Common myeloid progenitor, CD34-positive (primary cell): ENCODE data around the gene SCAPER.
"Not testable (repeated sequence)": the region's sequence is repeated elsewhere in the genome, so short reads cannot be mapped to it uniquely, and the experiment has no call there.

Experiments used
- CTCF ChIA-PET: fragments of 350-600 bp; sonication (Branson Sonifier 250); formaldehyde crosslinking; loops from one replicate; lab custom pipeline; 2021; ENCODE audit warnings: antibody characterized with exemption; lab: Charles Lee
- POLR2A ChIA-PET: fragments of 350-600 bp; sonication (Branson Sonifier 250); formaldehyde crosslinking; loops from one replicate; lab custom pipeline; 2021; ENCODE audit warnings: antibody characterized with exemption; lab: Charles Lee
- DNase-seq, 3 donors: peaks; one replicate each; pipeline versions ENCODE4 v3.0.0 to v3.0.0-alpha.2; 2013
- H3K27ac ChIP-seq, 2 experiments: 1 replicate in 1 of 2; 2 replicates in 1 of 2; pipeline ENCODE4 v1.7.0; 2013; ENCODE audit warnings: inconsistent platforms in 2 of 2, low read length in 2 of 2, mild to moderate bottlenecking in 2 of 2, low read depth in 1 of 2, moderate library complexity in 1 of 2; ENCODE audit not compliant: severe bottlenecking in 2 of 2, insufficient read depth in 1 of 2, poor library complexity in 1 of 2
- H3K27me3 ChIP-seq, 5 experiments: replicated peaks in 2 of 5; 1 replicate in 3 of 5; 2 replicates in 2 of 5; pipeline versions ENCODE4 v1.6.1 to v1.7.0; 2013; ENCODE audit warnings: low read length in 4 of 5, mild to moderate bottlenecking in 2 of 5, moderate library complexity in 2 of 5, inconsistent platforms in 1 of 5; ENCODE audit not compliant: insufficient read depth in 5 of 5, control insufficient read depth in 4 of 5
- H3K36me3 ChIP-seq, 4 experiments: 1 replicate in 2 of 4; 2 replicates in 2 of 4; pipeline versions ENCODE4 v1.6.1 to v1.7.0; 2013; ENCODE audit warnings: low read length in 3 of 4, control low read depth in 1 of 4, mild to moderate bottlenecking in 1 of 4; ENCODE audit not compliant: control insufficient read depth in 4 of 4, insufficient read depth in 4 of 4
- H3K4me1 ChIP-seq, 4 experiments: 1 replicate in 3 of 4; 2 replicates in 1 of 4; pipeline versions ENCODE4 v1.6.1 to v1.7.1; 2013; ENCODE audit warnings: low read length in 3 of 4, mild to moderate bottlenecking in 3 of 4, control low read depth in 1 of 4, inconsistent platforms in 1 of 4, moderate library complexity in 1 of 4; ENCODE audit not compliant: control insufficient read depth in 4 of 4, insufficient read depth in 4 of 4; ENCODE audit errors: control extremely low read depth in 1 of 4
- H3K4me3 ChIP-seq, 7 experiments: 1 replicate in 4 of 7; 2 replicates in 3 of 7; pipeline versions ENCODE4 v1.5.1 to v1.7.0; 2013; ENCODE audit warnings: mild to moderate bottlenecking in 7 of 7, low read length in 6 of 7, moderate library complexity in 6 of 7, inconsistent platforms in 2 of 7, low read depth in 2 of 7, control low read depth in 1 of 7; ENCODE audit not compliant: insufficient read depth in 4 of 7, control insufficient read depth in 1 of 7; ENCODE audit errors: extremely low read depth in 1 of 7
- H3K9me3 ChIP-seq, 5 experiments: 1 replicate in 4 of 5; 2 replicates in 1 of 5; pipeline versions ENCODE4 v1.6.1 to v1.7.1; 2013; ENCODE audit warnings: low read length in 4 of 5, mild to moderate bottlenecking in 2 of 5, inconsistent platforms in 1 of 5, low read depth in 1 of 5, moderate library complexity in 1 of 5; ENCODE audit not compliant: control insufficient read depth in 4 of 5, insufficient read depth in 2 of 5; ENCODE audit errors: control extremely low read depth in 1 of 5
- WGBS: methylation state at CpG from one replicate; pipeline ENCODE4 v1.1.5; 2013; ENCODE audit not compliant: insufficient coverage; 5-methylcytosine and 5-hydroxymethylcytosine counted together

SCAPER gene

GRCh38 chr15:76324066-76324465 lies 581.1 kb downstream of the SCAPER start:
- H3K27me3 ChIP-seq, result peaks cover 4 to 39% (median 8%) of the 10 kb centered on the region in 5 experiments
- CTCF ChIA-PET, result interaction anchor here (1.4 kb wide), 1 partner anchor 9 kb away, joined by 6 read pairs; no protein-coding TSS in a partner anchor
- H3K9me3 ChIP-seq, result no peaks in the 10 kb centered on the region
- H3K4me3 ChIP-seq, result no peak overlapping the region
- DNase-seq, result no peak
- no peak overlapping the region for H3K27ac ChIP-seq
- POLR2A ChIA-PET, result no interaction called here
- WGBS, result 94% methylated on average over 2 of the region's 3 CpGs
- H3K36me3 ChIP-seq, result no peaks in the 10 kb centered on the region
- H3K4me1 ChIP-seq, result no peaks in the 10 kb centered on the region

DNA sequence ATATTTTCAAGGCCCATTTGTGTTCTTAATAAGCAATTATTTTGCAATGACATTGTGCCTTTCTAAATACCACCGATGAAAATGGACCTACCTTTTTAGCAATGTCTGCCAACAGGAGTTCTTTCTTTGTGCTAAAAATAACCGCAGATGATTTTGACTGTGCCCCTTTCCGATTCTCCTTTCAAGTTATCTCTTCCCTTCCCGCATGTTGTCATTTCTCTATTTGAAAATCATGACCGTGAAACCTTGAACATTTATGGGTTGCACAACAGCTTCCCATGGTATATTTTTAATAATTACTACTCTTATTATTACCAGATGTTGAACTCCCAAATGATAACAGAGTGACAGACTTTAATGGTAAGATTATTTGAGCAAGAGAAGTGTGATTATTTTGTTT lies 583.5 kb downstream of the SCAPER start:
- H3K9me3 ChIP-seq, result no peaks in the 10 kb centered on the region
- 97% methylated on average over 4 of the region's 5 CpGs for WGBS
- no peak overlapping the region for H3K4me3 ChIP-seq
- ChIA-PET POLR2A (no interaction called here), CTCF (interaction anchor here (0.9 kb wide), 1 partner anchor 48 kb away, joined by 3 read pairs; no protein-coding TSS in a partner anchor)
- H3K36me3 ChIP-seq, result no peaks in the 10 kb centered on the region
- no peak overlapping the region for H3K27ac ChIP-seq
- H3K4me1 ChIP-seq, result no peaks in the 10 kb centered on the region
- DNase-seq, result no peak
- peaks cover 0 to 28% (median 5%) of the 10 kb centered on the region in 5 experiments for H3K27me3 ChIP-seq

GRCh38 chr15:76321171-76321570 lies 584.0 kb downstream of the SCAPER start:
- Histone ChIP-seq H3K4me1 (no peaks in the 10 kb centered on the region), H3K27me3 (peaks cover 0 to 26% (median 5%) of the 10 kb centered on the region in 5 experiments), H3K36me3 (no peaks in the 10 kb centered on the region), H3K9me3 (no peaks in the 10 kb centered on the region), H3K4me3 (no peak overlapping the region), H3K27ac (no peak overlapping the region)
- POLR2A ChIA-PET, result no interaction called here
- WGBS, result 85% methylated on average over 5 of the region's 10 CpGs
- DNase-seq, result no peak
- CTCF ChIA-PET, result interaction anchor here (0.9 kb wide), 1 partner anchor 47 kb away, joined by 3 read pairs; no protein-coding TSS in a partner anchor

- Histone ChIP-seq H3K4me1 (no peaks in the 10 kb centered on the region), H3K9me3 (no peaks in the 10 kb centered on the region), H3K27me3 (peaks cover 0 to 22% (median 4%) of the 10 kb centered on the region in 5 experiments), H3K27ac (no peak overlapping the region), H3K36me3 (no peaks in the 10 kb centered on the region), H3K4me3 (no peak overlapping the region)
- POLR2A ChIA-PET, result no interaction called here
- WGBS, result 95% methylated on average over 3 of the region's 6 CpGs
- DNase-seq, result peak in 1 of 3 donors; percentile 9
- CTCF ChIA-PET, result interaction anchor here (0.6 to 1.4 kb wide), 2 partner anchors 83 to 172 kb away, joined by 3 read pairs; no protein-coding TSS in a partner anchor
Observed at GRCh38 chr15:76320012-76320411, 585.1 kb downstream of the SCAPER start.

DNA sequence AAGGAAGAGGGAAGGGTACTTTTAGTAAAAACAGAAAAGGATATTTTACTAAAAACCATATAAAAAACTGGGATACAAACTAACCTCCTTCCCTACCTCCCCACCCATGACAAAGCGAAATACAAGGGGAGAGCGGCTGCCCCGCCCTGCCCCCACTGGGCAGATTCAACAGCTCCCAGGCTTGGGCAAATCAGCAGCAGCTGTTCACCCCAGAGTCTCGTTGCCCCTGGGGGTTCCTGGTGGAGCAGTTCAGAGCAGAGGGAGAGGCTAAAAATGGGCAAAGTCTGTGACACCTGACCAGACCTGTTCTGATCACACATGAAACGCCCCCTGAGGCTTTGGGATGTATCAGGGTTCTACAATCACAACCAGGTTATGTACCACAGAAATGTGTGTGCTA lies 591.4 kb downstream of the SCAPER start:
- no peaks in the 10 kb centered on the region for H3K36me3 ChIP-seq
- no peaks in the 10 kb centered on the region for H3K27me3 ChIP-seq
- 98% methylated on average over 4 of the region's 5 CpGs for WGBS
- DNase-seq, result no peak
- no peak overlapping the region for H3K27ac ChIP-seq
- peaks cover 6 to 19% (median 17%) of the 10 kb centered on the region in 4 experiments for H3K4me1 ChIP-seq
- H3K4me3 ChIP-seq, result no peak overlapping the region
- POLR2A ChIA-PET, result no interaction called here
- CTCF ChIA-PET, result interaction anchor here (1.2 to 1.5 kb wide), 2 partner anchors 16 to 20 kb away, joined by 3 to 5 read pairs; no protein-coding TSS in a partner anchor
- no peaks in the 10 kb centered on the region for H3K9me3 ChIP-seq

DNA sequence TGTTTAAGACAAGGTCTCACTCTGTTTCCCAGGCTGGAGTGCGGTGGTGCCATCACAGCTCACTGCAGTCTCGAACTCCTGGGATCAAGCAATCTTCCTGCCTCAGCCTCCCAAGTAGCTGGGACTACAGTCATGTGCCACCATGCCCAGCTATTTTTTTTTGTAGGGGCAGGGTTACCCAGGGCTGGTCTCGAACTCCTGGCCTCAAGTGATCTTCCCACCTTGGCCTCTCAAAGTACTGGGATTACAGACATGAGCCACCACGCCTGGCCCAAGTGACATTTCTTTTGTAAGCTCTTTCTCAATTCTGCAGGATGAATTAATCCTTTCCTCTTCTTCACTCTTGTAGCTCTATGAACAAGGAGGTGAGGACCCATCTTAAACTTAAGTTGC lies 592.0 kb downstream of the SCAPER start:
- H3K9me3 ChIP-seq, H3K4me3 ChIP-seq, H3K36me3 ChIP-seq, H3K27ac ChIP-seq, H3K27me3 ChIP-seq, POLR2A ChIA-PET, DNase-seq: not testable (repeated sequence)
- peaks cover 6 to 19% (median 17%) of the 10 kb centered on the region in 4 experiments for H3K4me1 ChIP-seq
- 98% methylated on average over 4 of the region's 4 CpGs for WGBS
- CTCF ChIA-PET, result interaction anchor here (1.2 to 1.5 kb wide), 2 partner anchors 17 to 21 kb away, joined by 3 to 5 read pairs; no protein-coding TSS in a partner anchor

- Histone ChIP-seq H3K9me3 (no peaks in the 10 kb centered on the region), H3K27ac (no peak overlapping the region), H3K4me3 (no peak overlapping the region), H3K4me1 (peaks cover 6 to 19% (median 17%) of the 10 kb centered on the region in 4 experiments), H3K27me3 (no peaks in the 10 kb centered on the region), H3K36me3 (no peaks in the 10 kb centered on the region)
- WGBS, result 89% methylated on average over 7 of the region's 7 CpGs
- peak in 1 of 3 donors; percentile 36 for DNase-seq
- POLR2A ChIA-PET, result no interaction called here
- CTCF ChIA-PET, result interaction anchor here (1.2 to 1.5 kb wide), 2 partner anchors 17 to 21 kb away, joined by 3 to 5 read pairs; no protein-coding TSS in a partner anchor
Observed at GRCh38 chr15:76312540-76313174, 592.5 kb downstream of the SCAPER start.
